ENCODE results near the gene CAP1.

DNA sequence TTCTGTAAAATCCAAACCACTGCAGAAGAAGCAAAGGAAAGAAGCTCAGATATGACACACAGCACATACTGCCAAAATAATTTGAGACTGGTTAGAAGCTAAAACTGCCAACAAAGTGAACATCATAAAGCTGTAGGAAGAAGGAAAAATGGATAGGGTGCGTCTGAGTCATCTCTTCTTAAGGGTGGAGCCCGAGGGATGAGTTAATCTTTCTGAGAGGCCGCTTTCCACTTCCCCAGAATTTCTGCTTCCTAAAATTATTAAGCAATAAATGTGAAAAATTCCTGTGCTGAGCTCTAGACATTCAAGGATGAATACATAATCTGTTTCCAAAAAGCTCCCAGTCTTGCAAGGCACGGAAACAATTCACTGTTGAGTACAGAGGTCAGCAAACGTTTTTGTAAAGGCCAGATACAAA lies 36.4 kb downstream of the CAP1 start:
- TF ChIP-seq, protein P1, sequence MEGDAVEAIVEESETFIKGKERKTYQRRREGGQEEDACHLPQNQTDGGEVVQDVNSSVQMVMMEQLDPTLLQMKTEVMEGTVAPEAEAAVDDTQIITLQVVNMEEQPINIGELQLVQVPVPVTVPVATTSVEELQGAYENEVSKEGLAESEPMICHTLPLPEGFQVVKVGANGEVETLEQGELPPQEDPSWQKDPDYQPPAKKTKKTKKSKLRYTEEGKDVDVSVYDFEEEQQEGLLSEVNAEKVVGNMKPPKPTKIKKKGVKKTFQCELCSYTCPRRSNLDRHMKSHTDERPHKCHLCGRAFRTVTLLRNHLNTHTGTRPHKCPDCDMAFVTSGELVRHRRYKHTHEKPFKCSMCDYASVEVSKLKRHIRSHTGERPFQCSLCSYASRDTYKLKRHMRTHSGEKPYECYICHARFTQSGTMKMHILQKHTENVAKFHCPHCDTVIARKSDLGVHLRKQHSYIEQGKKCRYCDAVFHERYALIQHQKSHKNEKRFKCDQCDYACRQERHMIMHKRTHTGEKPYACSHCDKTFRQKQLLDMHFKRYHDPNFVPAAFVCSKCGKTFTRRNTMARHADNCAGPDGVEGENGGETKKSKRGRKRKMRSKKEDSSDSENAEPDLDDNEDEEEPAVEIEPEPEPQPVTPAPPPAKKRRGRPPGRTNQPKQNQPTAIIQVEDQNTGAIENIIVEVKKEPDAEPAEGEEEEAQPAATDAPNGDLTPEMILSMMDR (IDR thresholded peaks at IDR 0.05) = no peak
- TF ChIP-seq POLR2A (IDR thresholded peaks at IDR 0.05) = no peak
